ENCODE measurements around the gene ZFPL1.
A peak's percentile ranks its signal among the peaks of the same experiment; 100 is the strongest.

ZFPL1 gene

GRCh38 chr11:65131417-65131776, 47.4 kb downstream of the ZFPL1 start:
- no peak for DNase-seq

DNA sequence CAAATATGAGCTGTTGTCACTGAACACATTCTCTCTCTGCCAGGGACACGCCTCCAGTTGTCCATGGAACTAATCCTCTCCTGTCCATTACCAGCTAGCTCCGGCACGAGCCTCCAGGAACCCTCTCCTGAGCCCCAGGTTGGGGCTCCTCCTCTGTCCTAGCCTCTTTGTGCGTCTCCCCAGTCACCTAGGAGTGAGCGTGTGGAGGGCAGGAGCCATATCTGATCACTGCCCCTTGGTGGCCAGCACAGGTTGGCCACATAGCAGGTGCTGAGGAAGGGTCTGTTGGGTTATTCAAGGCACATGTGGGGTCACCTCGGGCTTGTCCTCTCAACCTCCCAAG, 47.8 kb downstream of the ZFPL1 start:
- no peak for DNase-seq

- no peak for DNase-seq
These were observed 48.4 kb downstream of the ZFPL1 start for GRCh38 chr11:65132238-65132987.

GRCh38 chr11:65132988-65133700, 49.1 kb downstream of the ZFPL1 start:
- DNase-seq, result no peak

- no peak for DNase-seq
These were observed 49.7 kb downstream of the ZFPL1 start for GRCh38 chr11:65133724-65134123.

DNA sequence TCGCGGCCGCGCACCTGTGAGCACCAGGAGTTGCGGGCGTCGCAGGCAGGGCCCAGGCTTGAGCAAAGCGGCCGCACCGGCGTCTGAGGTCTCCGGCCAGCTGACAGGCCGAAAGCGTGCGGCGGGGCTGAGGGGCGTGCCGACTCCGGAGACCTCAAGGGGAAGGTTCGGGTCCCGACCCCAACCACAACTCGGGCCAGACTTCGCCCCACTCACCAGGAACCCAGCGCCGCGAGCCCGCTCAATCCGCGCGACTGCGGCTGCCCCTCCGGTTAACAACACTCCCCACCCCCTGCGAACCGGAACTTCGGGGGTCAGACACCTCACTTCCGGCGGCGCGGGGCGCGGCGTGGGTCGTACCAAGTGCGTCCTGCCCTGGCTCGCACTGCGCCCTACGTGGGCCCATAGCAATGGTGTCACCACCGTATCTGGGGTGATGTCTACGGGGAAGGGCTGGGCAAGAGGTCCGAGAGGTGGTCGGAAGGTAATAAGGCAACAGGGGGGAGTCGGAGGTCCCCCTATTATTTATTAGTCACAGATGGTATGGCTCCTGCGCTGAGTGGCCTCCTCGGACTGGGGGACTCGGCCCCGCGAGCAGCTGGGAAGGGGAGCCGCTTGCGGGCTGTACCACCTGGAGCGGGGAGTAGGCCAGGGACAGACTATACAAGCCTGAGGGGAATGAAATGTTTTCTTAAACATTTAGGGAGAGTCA, 50.4 kb downstream of the ZFPL1 start, which contains the start of gene SYVN1:
Gene SYVN1, minus strand, starts transcription at position 280 of the 712 bp plus-strand sequence. CDS start 918 bp downstream, outside the sequence.
- peak; percentile 89 for DNase-seq

- peak; percentile 72 for DNase-seq
These were observed 51.1 kb downstream of the ZFPL1 start for GRCh38 chr11:65134952-65135632.

GRCh38 chr11:65135633-65136145, 51.7 kb downstream of the ZFPL1 start:
- no peak for DNase-seq

- DNase-seq, result no peak
These were observed 52.6 kb downstream of the ZFPL1 start for GRCh38 chr11:65136515-65137096.

Measured in activated T-cell treated with anti-CD3 and anti-CD28 coated beads for 4 hours (primary cell).